B cell (primary cell): ENCODE measurements around the gene NAA40. TPM values are rescaled to one million over a fixed set of nuclear protein-coding genes. Genes with fewer than 3 reads are reported as not detected.

ENCODE experiments used
- ATAC-seq: fragments of 200-7000 bp; cut with Tn5 transposase; one replicate; pipeline ENCODE4 v1.10.0; 2021; ENCODE audit warnings: low read depth, mild to moderate bottlenecking, moderate number of reproducible peaks, moderate library complexity
- CTCF ChIA-PET: fragments of 350-600 bp; sonication (Branson Sonifier 250); formaldehyde crosslinking; loops from one replicate; lab custom pipeline; 2021; ENCODE audit warnings: antibody characterized with exemption, inconsistent platforms; lab: Charles Lee
- POLR2A ChIA-PET: fragments of 350-600 bp; sonication (Branson Sonifier 250); formaldehyde crosslinking; loops from one replicate; lab custom pipeline; 2021; ENCODE audit warnings: antibody characterized with exemption; lab: Charles Lee
- DNase-seq: peaks from one replicate; pipeline ENCODE4 v3.0.0; 2013
- H2AFZ ChIP-seq: 2 replicates; pipeline ENCODE4 v1.6.1; 2012; ENCODE audit warnings: mild to moderate bottlenecking, low read depth, low read length; ENCODE audit not compliant: insufficient read depth, poor library complexity, severe bottlenecking
- H3K27ac ChIP-seq, 2 donors: 1 replicate in 1 of 2; 2 replicates in 1 of 2; pipeline ENCODE4 v1.5.1; 2012 to 2013; ENCODE audit warnings: low read length in 2 of 2, mild to moderate bottlenecking in 2 of 2, moderate library complexity in 1 of 2
- H3K27me3 ChIP-seq, 4 experiments: fragments of 200-600 bp in 1 of 4; sonication (generic) in 1 of 4; replicated peaks in 1 of 4; 1 replicate in 2 of 4; 2 replicates in 2 of 4; pipeline versions ENCODE4 v1.6.1 to v1.7.0; 2013 to 2016; ENCODE audit warnings: low read length in 3 of 4, mild to moderate bottlenecking in 2 of 4, mixed read lengths in 1 of 4, moderate library complexity in 1 of 4; ENCODE audit not compliant: insufficient read depth in 4 of 4, control insufficient read depth in 3 of 4; ENCODE audit errors: control extremely low read depth in 1 of 4
- H3K36me3 ChIP-seq, 2 experiments: replicated peaks in 1 of 2; 1 replicate in 1 of 2; 2 replicates in 1 of 2; pipeline versions ENCODE4 v1.6.1 to v1.7.1; 2013; ENCODE audit warnings: low read length in 1 of 2; ENCODE audit not compliant: insufficient read depth in 2 of 2, control insufficient read depth in 1 of 2; ENCODE audit errors: control extremely low read depth in 1 of 2, extremely low read depth in 1 of 2
- H3K4me1 ChIP-seq, 2 donors: fragments of 200-600 bp in 1 of 2; sonication (generic) in 1 of 2; 1 replicate in 1 of 2; 2 replicates in 1 of 2; pipeline versions ENCODE4 v1.5.1 to v1.6.1; 2013 to 2017; ENCODE audit warnings: low read length in 2 of 2; ENCODE audit not compliant: control insufficient read depth in 2 of 2, insufficient read depth in 2 of 2
- H3K4me2 ChIP-seq: replicated peaks from 2 replicates; pipeline ENCODE3; 2012; ENCODE audit warnings: mild to moderate bottlenecking, low read depth, low read length; ENCODE audit not compliant: poor library complexity, severe bottlenecking
- H3K4me3 ChIP-seq, 5 experiments: fragments of 200-600 bp in 1 of 5; sonication (generic) in 1 of 5; 1 replicate in 3 of 5; 2 replicates in 2 of 5; pipeline versions ENCODE4 v1.5.1 to v1.7.0; 2011 to 2016; ENCODE audit warnings: low read length in 4 of 5, mild to moderate bottlenecking in 4 of 5, low read depth in 2 of 5, control low read depth in 1 of 5, moderate library complexity in 1 of 5; ENCODE audit not compliant: insufficient read depth in 1 of 5; ENCODE audit errors: control extremely low read depth in 1 of 5, extremely low read depth in 1 of 5
- H3K79me2 ChIP-seq: fragments of 200-600 bp; sonication (generic); one replicate; pipeline ENCODE4 v1.6.0; 2016; ENCODE audit warnings: low read length; ENCODE audit not compliant: control insufficient read depth, insufficient read depth
- H3K9ac ChIP-seq: fragments of 200-600 bp; sonication (generic); 2 replicates; pipeline ENCODE4 v1.6.1; 2017; ENCODE audit warnings: mild to moderate bottlenecking, low read length, moderate library complexity
- H3K9me3 ChIP-seq, 3 donors: one replicate each; pipeline versions ENCODE4 v1.6.1 to v1.7.1; 2013; ENCODE audit warnings: low read length in 2 of 3; ENCODE audit not compliant: control insufficient read depth in 2 of 3, insufficient read depth in 1 of 3; ENCODE audit errors: control extremely low read depth in 1 of 3
- H4K20me1 ChIP-seq: 2 replicates; pipeline ENCODE4 v1.6.0; 2012; ENCODE audit warnings: mild to moderate bottlenecking, low read length; ENCODE audit not compliant: insufficient read depth, control insufficient read depth, poor library complexity, severe bottlenecking
- H3K27ac Mint-ChIP-seq: one replicate; pipeline ENCODE4 v1.8.0; 2021; ENCODE audit warnings: mixed read lengths
- H3K27me3 Mint-ChIP-seq: one replicate; pipeline ENCODE4 v1.8.0; 2021; ENCODE audit warnings: mixed read lengths
- H3K4me1 Mint-ChIP-seq: one replicate; pipeline ENCODE4 v1.8.0; 2021; ENCODE audit warnings: mixed read lengths
- H3K4me3 Mint-ChIP-seq: one replicate; pipeline ENCODE4 v1.8.0; 2021; ENCODE audit warnings: mixed read lengths
- H3K9me3 Mint-ChIP-seq: one replicate; pipeline ENCODE4 v1.8.0; 2022; ENCODE audit warnings: mixed read lengths; ENCODE audit not compliant: insufficient read depth
- CTCF ChIP-seq: fragments of 200-600 bp; IDR thresholded peaks from one replicate; pipeline ENCODE4 v1.8.0; 2022; ENCODE audit warnings: antibody characterized with exemption, mild to moderate bottlenecking
- EZH2 ChIP-seq: IDR thresholded peaks from 2 replicates; pipeline ENCODE4 v1.6.1; 2012; ENCODE audit warnings: borderline replicate concordance, low read depth, mild to moderate bottlenecking, moderate library complexity, low read length; ENCODE audit not compliant: insufficient read depth, poor library complexity, severe bottlenecking
- WGBS: methylation state at CpG from one replicate; pipeline ENCODE4 v1.1.5; 2013; ENCODE audit warnings: missing lambda C conversion rate; ENCODE audit not compliant: insufficient coverage; 5-methylcytosine and 5-hydroxymethylcytosine counted together
- intact Hi-C: fragments of 100-400 bp; cut with micrococcal nuclease; formaldehyde crosslinking; loops from one replicate; pipeline ENCODE4 v1.10.0; 2022
- polyA plus RNA-seq: library from polyadenylated mRNA; depleted of rRNA; stranded (reverse); fragments of >200 nt; gene quantifications from 2 replicates; pipeline ENCODE4 v1.2.3, GENCODE V29; 2012
- total RNA-seq, 2 donors: library from RNA; stranded (reverse); fragments of 120-200 nt in 1 of 2; gene quantifications; 1 replicate in 1 of 2; 2 replicates in 1 of 2; pipeline versions ENCODE4 v1.2.3 to v1.2.4, GENCODE V29; 2013 to 2022

Gene NAA40
- total and polyA plus RNA-seq, 2 donors (not counting 1 experiment from before 2014, with no cell fraction given): 41.3 to 47.7 TPM

GRCh38 chr11:63907063-63907462, 31.7 kb upstream of the NAA40 start:
- intact Hi-C loops: no loop called here
- Mint-ChIP-seq H3K9me3 (no peaks in the 10 kb centered on the region), H3K27ac (no peak overlapping the region), H3K4me1 (no peaks in the 10 kb centered on the region), H3K27me3 (no peaks in the 10 kb centered on the region), H3K4me3 (no peak overlapping the region)
- Histone ChIP-seq H3K9me3 (no peaks in the 10 kb centered on the region), H4K20me1 (peaks cover 77% of the 10 kb centered on the region), H3K27me3 (no peaks in the 10 kb centered on the region), H3K27ac (no peak overlapping the region), H2AFZ (no peak overlapping the region), H3K9ac (no peak overlapping the region), H3K4me3 (no peak overlapping the region), H3K79me2 (peaks cover 5% of the 10 kb centered on the region), H3K4me1 (no peaks in the 10 kb centered on the region), H3K4me2 (no peak overlapping the region), H3K36me3 (peaks cover 3 to 71% of the 10 kb centered on the region in 2 experiments)
- ATAC-seq (no peak), DNase-seq (no peak)
- CTCF ChIA-PET: interaction anchor here (0.9 to 1.9 kb wide), 6 partner anchors 13 to 139 kb away, joined by 3 to 22 read pairs (median 6); partner anchors contain the start of genes MARK2 and ZFTA
- POLR2A ChIA-PET: interaction anchor here (1.0 kb wide), 1 partner anchor 69 kb away, joined by 3 read pairs; no protein-coding TSS in a partner anchor
- TF ChIP-seq EZH2 (no peak), CTCF (no peak)
- WGBS: 96% methylated on average over 5 of the region's 6 CpGs

DNA sequence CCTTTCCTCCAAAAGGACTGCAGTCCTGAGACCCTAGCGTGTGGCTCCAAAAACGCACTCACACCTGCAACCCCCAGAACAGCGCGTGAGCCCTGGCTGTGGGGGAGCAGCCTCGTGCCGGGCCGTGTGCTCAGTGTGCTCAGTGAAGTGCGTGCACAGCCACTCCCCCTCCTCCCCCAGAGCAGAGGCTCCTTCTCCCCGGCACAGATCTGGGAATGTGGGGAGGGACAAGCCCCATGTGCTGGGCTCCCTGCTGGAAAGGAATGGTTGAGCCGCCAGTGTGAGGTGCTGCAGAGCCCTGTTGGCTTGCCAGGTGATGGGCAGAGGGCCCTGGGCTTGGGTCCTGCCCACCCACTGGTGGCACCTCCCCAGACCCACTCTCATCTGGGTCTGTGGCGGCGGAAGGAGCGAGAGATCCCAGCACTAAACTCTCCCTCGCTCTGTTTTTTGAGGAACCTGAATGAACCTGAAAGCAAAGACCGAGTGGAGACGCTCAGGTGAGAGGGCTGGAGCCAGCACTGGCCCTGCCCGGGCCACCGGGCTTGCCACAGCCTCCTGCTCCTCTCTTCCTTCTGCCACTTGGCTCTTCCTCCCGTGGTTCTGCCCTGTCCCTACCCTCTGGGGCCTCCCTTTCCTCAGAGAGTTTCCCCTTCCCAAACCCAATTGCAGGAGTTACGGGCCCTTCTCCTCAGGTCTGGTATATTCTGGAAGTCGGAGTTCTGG, 30.8 kb upstream of the NAA40 start:
- H4K20me1 ChIP-seq: peaks cover 68% of the 10 kb centered on the region
- H3K27me3 ChIP-seq: no peaks in the 10 kb centered on the region
- no peak overlapping the region for H2AFZ ChIP-seq
- ChIA-PET POLR2A (no interaction called here), CTCF (interaction anchor here (1.3 to 1.9 kb wide), 3 partner anchors 69 to 71 kb away, joined by 6 to 22 read pairs (median 7); partner anchors contain the start of gene MARK2)
- H3K9ac ChIP-seq: no peak overlapping the region
- H3K27ac ChIP-seq: no peak overlapping the region
- Mint-ChIP-seq H3K4me3 (no peak overlapping the region), H3K9me3 (no peaks in the 10 kb centered on the region), H3K27ac (no peak overlapping the region), H3K4me1 (no peaks in the 10 kb centered on the region), H3K27me3 (no peaks in the 10 kb centered on the region)
- H3K4me2 ChIP-seq: no peak overlapping the region
- no peaks in the 10 kb centered on the region for H3K4me1 ChIP-seq
- no peak overlapping the region for H3K4me3 ChIP-seq
- peaks cover 5% of the 10 kb centered on the region for H3K79me2 ChIP-seq
- 93% methylated on average over 14 of the region's 21 CpGs for WGBS
- TF ChIP-seq CTCF (no peak), EZH2 (no peak)
- DNase-seq (no peak), ATAC-seq (no peak)
- intact Hi-C loops: no loop called here
- H3K9me3 ChIP-seq: no peaks in the 10 kb centered on the region
- H3K36me3 ChIP-seq: peaks cover 3 to 62% of the 10 kb centered on the region in 2 experiments
